GM23248 (cell line): Measurements from ENCODE around the gene SLC4A4.

Source experiments
- EZH2 ChIP-seq: fragments of 200-600 bp; sonication (generic); IDR thresholded peaks from 2 replicates; pipeline ENCODE4 v1.6.1; 2018; ENCODE audit warnings: antibody characterized with exemption, mild to moderate bottlenecking; ENCODE audit not compliant: insufficient read depth, poor library complexity, severe bottlenecking
- EZH2phosphoT487 ChIP-seq: fragments of 200-600 bp; sonication (generic); IDR thresholded peaks from 2 replicates; pipeline ENCODE4 v1.6.1; 2018; ENCODE audit warnings: antibody characterized with exemption, moderate library complexity, mild to moderate bottlenecking, low read depth; ENCODE audit not compliant: insufficient read depth

DNA sequence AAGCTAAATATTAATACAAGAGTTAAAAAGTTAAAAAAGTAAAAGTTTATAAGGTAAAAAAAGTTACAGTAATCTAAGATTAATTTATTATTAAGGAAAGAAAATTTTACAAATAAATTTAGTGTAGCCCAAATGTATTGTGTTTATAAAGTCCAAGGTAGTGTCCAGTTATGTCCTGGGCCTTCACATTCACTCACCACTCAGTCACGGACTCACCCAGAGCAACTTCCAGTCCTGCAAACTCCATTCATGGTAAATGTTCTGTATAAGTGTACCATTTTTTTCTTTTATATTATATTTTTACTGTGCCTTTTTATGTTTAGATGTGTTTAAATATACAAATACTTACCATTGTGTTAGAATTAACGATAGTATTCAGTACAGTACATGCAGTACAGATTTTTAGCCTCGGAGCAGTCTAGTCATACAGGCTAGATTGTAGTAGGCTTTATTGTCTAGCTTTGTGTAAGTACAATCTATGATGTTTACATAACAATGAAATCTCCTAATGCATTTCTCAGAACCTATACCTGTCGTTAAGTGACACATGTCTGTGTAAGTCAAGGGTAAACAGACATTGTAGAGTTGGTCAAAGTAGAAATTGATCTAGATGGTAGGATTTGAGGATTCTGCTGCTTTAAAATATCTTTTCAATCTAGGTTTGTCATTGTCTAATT lies 247.4 kb downstream of the SLC4A4 start:
- no peak for TF ChIP-seq EZH2
- no peak for TF ChIP-seq EZH2phosphoT487
